Uterus (tissue), 2 donors: ENCODE results near the gene SUSD3.
"Not testable (repeated sequence)": the region's sequence is repeated elsewhere in the genome, so short reads cannot be mapped to it uniquely, and the experiment has no call there.

Source experiments
- POLR2A ChIP-seq, 2 donors: fragments of 450-650 bp; IDR thresholded peaks; one replicate each; pipeline ENCODE4 v1.6.1; 2016; ENCODE audit warnings: antibody characterized with exemption in 2 of 2, mild to moderate bottlenecking in 1 of 2, moderate library complexity in 1 of 2
- TF ChIP-seq, protein P1 (sequence below), 4 experiments: fragments of 200-600 bp in 2 of 4; fragments of 450-650 bp in 2 of 4; sonication (generic) in 2 of 4; IDR thresholded peaks; one replicate each; pipeline ENCODE4 v1.5.1; 2016 to 2019; ENCODE audit warnings: antibody characterized with exemption in 4 of 4, mild to moderate bottlenecking in 2 of 4, moderate library complexity in 1 of 4

DNA sequence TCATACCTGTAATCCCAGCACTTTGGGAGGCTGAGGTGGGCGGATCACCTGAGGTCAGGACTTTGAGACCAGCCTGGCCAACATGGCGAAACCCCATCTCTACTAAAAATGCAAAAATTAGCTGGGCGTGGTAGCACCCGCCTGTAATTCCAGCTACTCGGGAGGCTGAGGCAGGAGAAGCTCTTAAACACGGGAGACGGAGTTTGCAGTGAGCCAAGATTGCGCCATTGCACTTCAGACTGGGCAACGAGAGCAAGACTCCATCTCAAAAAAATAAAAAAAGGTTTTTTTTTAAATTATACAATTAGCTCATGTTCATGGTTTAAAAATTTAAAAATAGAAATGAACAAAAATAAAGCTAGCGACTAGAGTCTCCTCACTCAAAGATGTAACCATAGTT, 43.3 kb upstream of the SUSD3 start:
- TF ChIP-seq, protein P1, sequence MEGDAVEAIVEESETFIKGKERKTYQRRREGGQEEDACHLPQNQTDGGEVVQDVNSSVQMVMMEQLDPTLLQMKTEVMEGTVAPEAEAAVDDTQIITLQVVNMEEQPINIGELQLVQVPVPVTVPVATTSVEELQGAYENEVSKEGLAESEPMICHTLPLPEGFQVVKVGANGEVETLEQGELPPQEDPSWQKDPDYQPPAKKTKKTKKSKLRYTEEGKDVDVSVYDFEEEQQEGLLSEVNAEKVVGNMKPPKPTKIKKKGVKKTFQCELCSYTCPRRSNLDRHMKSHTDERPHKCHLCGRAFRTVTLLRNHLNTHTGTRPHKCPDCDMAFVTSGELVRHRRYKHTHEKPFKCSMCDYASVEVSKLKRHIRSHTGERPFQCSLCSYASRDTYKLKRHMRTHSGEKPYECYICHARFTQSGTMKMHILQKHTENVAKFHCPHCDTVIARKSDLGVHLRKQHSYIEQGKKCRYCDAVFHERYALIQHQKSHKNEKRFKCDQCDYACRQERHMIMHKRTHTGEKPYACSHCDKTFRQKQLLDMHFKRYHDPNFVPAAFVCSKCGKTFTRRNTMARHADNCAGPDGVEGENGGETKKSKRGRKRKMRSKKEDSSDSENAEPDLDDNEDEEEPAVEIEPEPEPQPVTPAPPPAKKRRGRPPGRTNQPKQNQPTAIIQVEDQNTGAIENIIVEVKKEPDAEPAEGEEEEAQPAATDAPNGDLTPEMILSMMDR (IDR thresholded peaks at IDR 0.05): not testable (repeated sequence)
- TF ChIP-seq POLR2A (IDR thresholded peaks at IDR 0.05): not testable (repeated sequence)
